NOMO-1 treated with DMSO at 0.1 percent for 48 hours (cell line): ENCODE measurements around the gene APBB2.

ENCODE experiments used
- DNase-seq: peaks from one replicate; lab custom pipeline; 2025; ENCODE audit not compliant: unreplicated experiment; lab: John Stamatoyannopoulos, UW

The APBB2 gene

DNA sequence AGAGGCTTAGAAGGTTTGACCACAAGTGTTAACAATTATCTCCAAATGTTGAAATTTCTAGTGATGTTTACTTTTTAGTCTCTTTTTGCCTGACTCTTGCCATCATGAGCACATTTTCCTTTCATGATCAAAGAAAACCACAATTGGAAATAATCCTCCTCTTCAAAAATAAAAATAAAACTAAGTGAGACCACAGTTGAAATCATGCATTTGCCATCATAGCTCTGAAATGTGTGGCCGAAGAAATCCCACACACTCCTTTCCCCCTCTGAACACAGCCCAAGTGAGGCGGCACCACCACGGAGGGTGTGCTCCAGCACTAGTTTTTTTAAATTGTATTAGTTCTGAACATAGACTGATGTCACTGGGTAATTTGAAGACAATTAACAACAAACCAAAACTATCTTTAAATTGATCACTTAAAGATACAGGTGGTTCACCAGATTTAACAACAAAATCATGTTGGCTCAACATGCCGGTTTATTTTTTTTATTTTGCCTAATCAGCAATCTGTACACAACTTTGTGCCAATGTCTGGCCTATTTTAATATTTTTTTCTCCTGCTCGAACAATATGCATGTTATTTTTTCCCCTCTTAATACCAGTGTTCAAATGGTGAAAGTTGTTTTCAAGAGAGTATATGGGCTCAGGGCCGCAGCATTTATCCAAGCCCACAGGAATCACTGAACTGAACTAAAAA lies 17.6 kb downstream of the APBB2 start:
- no peak for DNase-seq

GRCh38 chr4:41192136-41192535 lies 22.2 kb downstream of the APBB2 start:
- DNase-seq = no peak

- no peak for DNase-seq
Observed at GRCh38 chr4:41189666-41190065, 24.7 kb downstream of the APBB2 start.

- DNase-seq = no peak
Observed at GRCh38 chr4:41189076-41189475, 25.3 kb downstream of the APBB2 start.

DNA sequence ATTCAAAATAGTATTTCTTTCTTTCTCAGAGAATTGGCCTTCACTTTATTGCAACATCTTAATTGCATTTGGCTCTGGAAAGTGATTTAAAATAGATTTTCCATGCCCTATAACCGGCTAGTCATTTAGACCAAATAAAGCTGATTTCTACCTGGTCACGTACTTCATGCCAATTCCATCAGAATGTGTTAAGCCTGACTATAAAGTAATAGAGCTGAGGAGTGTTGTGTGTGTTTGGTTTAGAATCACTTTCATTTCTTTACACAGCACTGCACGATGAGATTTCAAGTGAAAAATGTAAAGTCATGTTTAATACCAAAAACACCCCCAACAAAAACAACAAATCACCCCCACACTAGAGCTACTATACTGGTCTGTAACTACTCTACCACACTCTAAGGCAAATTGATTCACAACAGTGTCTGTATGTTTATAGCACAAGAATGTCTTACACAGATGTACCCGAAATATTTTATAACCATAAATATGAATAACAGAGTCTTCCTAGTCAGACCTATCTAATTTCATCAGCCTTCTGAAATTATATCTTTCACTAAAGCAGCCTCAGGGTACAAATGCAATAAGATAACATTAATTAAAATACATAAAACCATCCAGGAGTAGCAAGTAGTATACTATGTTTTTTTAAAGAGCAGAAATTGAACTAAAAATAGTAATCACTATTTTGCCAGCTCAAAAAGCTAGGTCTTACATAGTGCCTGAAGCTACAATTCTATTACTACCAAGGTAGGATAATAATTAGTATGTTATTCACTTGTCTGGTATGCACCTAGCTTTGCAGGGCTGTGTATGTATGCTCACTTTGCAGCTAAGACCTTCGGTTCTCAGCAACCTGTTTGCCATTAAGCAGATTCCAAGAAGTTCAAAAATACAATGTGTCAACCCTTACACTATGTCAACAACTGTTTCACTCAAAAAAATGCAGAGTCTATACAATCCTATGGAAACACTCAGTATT lies 28.4 kb downstream of the APBB2 start:
- no peak for DNase-seq

- DNase-seq = no peak
Observed at GRCh38 chr4:41184009-41184408, 30.3 kb downstream of the APBB2 start.

GRCh38 chr4:41183021-41183553 lies 31.3 kb downstream of the APBB2 start:
- DNase-seq = no peak

GRCh38 chr4:41181037-41181436 lies 33.3 kb downstream of the APBB2 start:
- no peak for DNase-seq

- no peak for DNase-seq
Observed at GRCh38 chr4:41179498-41180195, 34.7 kb downstream of the APBB2 start.

DNA sequence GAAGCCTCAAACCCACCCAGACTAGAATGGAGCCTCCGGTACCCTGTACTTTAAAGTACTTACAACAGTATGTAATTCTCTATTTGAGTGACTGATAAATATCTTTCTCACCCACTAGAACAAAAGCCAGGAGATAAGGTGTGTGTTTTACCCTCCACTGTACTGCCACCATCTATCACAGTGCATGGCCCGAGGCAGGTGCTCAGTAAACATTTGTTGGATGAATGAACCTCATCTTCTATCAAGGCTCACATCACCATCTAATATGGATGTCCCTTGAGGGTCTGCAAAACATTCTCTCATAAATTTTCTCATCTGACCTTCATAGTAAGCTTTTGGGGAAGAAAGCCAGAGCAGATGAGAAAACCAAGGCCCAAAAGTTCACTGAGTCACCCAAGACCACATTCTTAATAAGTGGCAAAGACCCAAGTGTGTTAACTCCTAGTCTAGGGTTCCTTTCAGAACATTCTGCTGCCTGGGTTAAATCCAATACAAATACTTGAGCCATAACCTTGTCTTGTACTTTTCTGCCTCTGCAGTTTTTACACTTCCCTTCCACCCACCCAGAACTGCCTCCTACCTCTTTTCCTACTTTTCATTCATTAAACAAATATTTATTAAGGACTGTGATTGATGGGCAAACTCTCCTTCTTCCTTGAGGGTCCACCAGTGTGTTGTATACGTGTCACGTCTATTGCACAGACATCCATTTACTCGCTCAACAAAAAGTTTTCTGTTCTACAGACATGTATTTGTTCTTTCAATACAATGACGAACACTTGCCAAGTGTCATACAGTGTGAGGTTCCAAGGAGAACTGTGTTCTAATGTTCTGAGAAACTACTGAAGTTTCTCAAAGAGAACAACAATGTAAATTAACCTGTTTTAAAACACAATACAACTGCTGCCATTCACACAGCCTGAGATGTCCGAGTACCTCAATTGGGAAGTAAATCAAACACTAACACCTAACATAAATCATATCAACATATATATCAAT lies 35.7 kb downstream of the APBB2 start:
- DNase-seq = no peak

- DNase-seq = no peak
Observed at GRCh38 chr4:41177016-41177415, 37.3 kb downstream of the APBB2 start.

GRCh38 chr4:41176340-41176739 lies 38.0 kb downstream of the APBB2 start:
- DNase-seq = no peak

DNA sequence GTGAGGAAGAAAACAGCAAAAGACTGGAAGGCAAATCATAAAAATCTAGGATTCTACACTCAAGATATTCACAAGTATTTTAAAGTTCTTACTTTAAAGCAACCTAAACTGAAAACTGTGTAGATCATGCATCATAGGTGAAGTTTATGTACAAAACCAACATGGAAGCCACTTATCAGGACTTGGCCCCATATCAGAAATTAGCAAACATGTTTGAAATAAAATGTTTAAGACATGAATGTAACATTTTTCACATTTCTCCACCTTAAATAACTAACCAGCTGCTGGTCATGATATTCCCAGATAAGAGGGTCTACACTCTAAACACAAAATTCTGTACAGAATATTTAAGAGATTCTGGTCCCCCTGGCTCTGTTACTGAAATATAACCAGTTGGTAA lies 38.5 kb downstream of the APBB2 start:
- no peak for DNase-seq

DNA sequence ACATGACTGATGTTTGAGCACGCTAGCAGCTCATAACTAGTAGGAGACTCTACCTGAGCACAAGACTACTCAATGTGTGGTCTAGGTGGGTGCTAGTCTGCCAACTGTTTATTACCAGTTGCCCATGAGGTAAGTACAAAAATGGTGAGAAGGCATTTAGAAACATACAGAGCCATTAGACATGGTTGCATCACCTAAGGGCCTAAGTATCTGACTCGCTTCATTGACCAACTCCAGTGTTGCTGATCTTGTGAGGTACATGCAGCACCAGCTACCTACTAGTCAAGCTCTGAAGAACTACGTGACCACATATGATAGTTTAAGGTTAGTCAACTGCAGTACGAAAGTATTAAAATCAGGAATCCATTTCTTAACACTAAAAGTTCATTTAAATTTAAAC lies 39.9 kb downstream of the APBB2 start:
- no peak for DNase-seq

GRCh38 chr4:41172786-41173185 lies 41.6 kb downstream of the APBB2 start:
- DNase-seq = peak; percentile 70

GRCh38 chr4:41169256-41169800 lies 45.0 kb downstream of the APBB2 start:
- DNase-seq = no peak

DNA sequence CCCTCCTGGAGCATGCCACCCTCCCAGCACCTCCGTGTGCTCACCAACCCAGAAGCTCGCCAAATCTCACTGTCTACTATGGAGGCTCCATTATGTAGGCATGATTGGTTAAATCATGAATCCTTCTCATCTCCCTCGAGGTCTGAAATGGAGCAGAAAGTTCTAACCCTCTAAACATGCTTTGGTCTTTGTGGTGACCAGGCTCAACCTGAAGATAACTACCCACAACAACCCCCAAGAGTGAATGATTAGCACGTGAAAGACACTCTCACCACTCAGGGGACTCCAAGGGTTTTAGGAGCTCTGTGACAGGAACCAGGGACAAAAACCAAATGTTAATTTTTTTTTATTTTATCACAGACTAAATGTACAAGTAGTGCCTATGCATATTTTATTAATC lies 47.2 kb downstream of the APBB2 start:
- DNase-seq = no peak

DNA sequence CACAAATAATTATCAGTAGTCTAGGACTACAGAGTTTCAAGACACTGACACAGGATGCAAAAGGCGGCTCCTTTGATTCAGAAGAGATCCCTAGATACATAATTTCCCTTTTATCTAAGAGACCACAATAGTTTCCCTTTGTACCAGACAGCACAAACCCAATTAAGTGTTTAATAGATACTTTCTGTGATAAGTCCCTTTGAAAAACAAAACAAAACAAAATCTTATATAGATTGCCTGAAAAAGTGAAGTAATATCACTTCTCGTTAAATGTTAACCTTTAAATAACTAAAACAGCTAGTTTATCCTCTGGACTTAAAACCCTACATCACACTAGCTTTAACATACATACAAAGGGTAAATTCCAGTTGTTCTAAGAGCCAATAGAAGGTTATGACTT lies 49.9 kb downstream of the APBB2 start:
- no peak for DNase-seq

GRCh38 chr4:41161355-41161754 lies 53.0 kb downstream of the APBB2 start:
- DNase-seq = no peak

DNA sequence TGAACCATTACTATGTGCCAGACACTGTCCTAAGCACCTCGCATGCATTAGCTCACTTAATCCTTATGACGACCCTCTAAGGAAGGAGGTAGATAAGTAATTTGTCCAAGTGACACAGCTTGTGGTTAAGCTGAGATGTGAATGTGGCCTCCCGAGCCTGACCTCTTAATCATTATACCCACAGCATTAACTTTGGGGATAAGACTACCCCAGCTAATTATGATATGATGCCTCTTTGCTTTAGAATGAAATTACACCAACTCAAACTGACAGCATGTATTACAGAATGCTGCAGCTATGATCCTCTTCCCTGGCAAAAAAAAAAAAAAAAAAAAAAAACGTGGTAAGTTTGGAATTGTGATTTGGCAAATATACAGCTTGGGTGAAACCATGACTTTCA lies 53.5 kb downstream of the APBB2 start:
- DNase-seq = no peak
